HG03097 (cell line): ENCODE measurements around the gene DHX36.

Source experiments
- ATAC-seq: cut with Tn5 transposase; IDR thresholded peaks from one replicate; pipeline ENCODE4 v1.9.1; 2021; ENCODE audit not compliant: unreplicated experiment, low FRiP score

The DHX36 gene

GRCh38 chr3:154224866-154225265 lies 99.4 kb downstream of the DHX36 start:
- ATAC-seq = no peak

- no peak for ATAC-seq
These were observed 99.9 kb downstream of the DHX36 start for GRCh38 chr3:154224366-154224765.

- no peak for ATAC-seq
These were observed 100.8 kb downstream of the DHX36 start for GRCh38 chr3:154223519-154223918.
